ENCODE results near the gene ZNF785.
A peak's percentile ranks its signal among the peaks of the same experiment; 100 is the strongest.
"Not testable (repeated sequence)": the region's sequence is repeated elsewhere in the genome, so short reads cannot be mapped to it uniquely, and the experiment has no call there.

The ZNF785 gene
- total RNA-seq, result 7.3 to 33.8 (median 11.7) reads per million in 9 experiments

GRCh38 chr16:30585400-30586191 lies at the start of gene ZNF785:
Gene ZNF785 (minus strand): TSS chr16:30585697. CDS start chr16:30585611, 86 bp downstream.
- no peaks in the 10 kb centered on the region for H3K9me3 Mint-ChIP-seq
- H3K36me3 Mint-ChIP-seq (ENCODE audit: insufficient read depth), result peaks cover 18% of the 10 kb centered on the region
- ATAC-seq (replicated peaks) (peak; percentile 99), DNase-seq (peak; percentile 90 to 92 (median 90))
- H3K27ac Mint-ChIP-seq, result peak within 1 kb of the TSS; percentile 68 to 79
- peaks cover 14 to 20% of the 10 kb centered on the region in 2 donors for H3K4me1 Mint-ChIP-seq (ENCODE audit: low read depth in 2 of 2)
- H3K27me3 Mint-ChIP-seq, result no peaks in the 10 kb centered on the region
- H3K4me3 Mint-ChIP-seq, result peak within 1 kb of the TSS; percentile 87 to 88

- Mint-ChIP-seq H3K9me3 (no peaks in the 10 kb centered on the region), H3K36me3 (ENCODE audit: insufficient read depth) (peaks cover 10% of the 10 kb centered on the region), H3K27ac (peak overlapping the region; percentile 97 to 98), H3K4me3 (peak overlapping the region; percentile 79 to 80), H3K27me3 (no peaks in the 10 kb centered on the region), H3K4me1 (ENCODE audit: low read depth in 2 of 2) (peaks cover 13 to 16% of the 10 kb centered on the region in 2 donors)
- ATAC-seq (replicated peaks), result no peak
- no peak for DNase-seq
Observed at GRCh38 chr16:30633526-30633925, 48.0 kb upstream of the ZNF785 start.

- not testable (repeated sequence) for ATAC-seq (replicated peaks); H3K36me3 Mint-ChIP-seq (ENCODE audit: insufficient read depth); DNase-seq; H3K27ac Mint-ChIP-seq; H3K4me3 Mint-ChIP-seq; H3K9me3 Mint-ChIP-seq; H3K27me3 Mint-ChIP-seq
- peaks cover 13 to 16% of the 10 kb centered on the region in 2 donors for H3K4me1 Mint-ChIP-seq (ENCODE audit: low read depth in 2 of 2)
Observed at GRCh38 chr16:30632454-30632853, 47.0 kb upstream of the ZNF785 start.

GRCh38 chr16:30628628-30629540 lies 43.4 kb upstream of the ZNF785 start:
- H3K4me1 Mint-ChIP-seq (ENCODE audit: low read depth in 2 of 2), result peaks cover 3 to 4% of the 10 kb centered on the region in 2 donors
- peak overlapping the region in 1 of 2 donors; percentile 20 for H3K27ac Mint-ChIP-seq
- H3K4me3 Mint-ChIP-seq, result peak overlapping the region; percentile 19 to 46
- no peaks in the 10 kb centered on the region for H3K9me3 Mint-ChIP-seq
- ATAC-seq (replicated peaks), result peak; percentile 92
- peak; percentile 80 to 88 (median 84) for DNase-seq
- peaks cover 0 to 8% of the 10 kb centered on the region in 2 donors for H3K27me3 Mint-ChIP-seq
- peaks cover 4% of the 10 kb centered on the region for H3K36me3 Mint-ChIP-seq (ENCODE audit: insufficient read depth)

- H3K27ac Mint-ChIP-seq, result no peak overlapping the region
- peaks cover 0 to 26% of the 10 kb centered on the region in 2 donors for H3K27me3 Mint-ChIP-seq
- peaks cover 3 to 4% of the 10 kb centered on the region in 2 donors for H3K4me1 Mint-ChIP-seq (ENCODE audit: low read depth in 2 of 2)
- H3K4me3 Mint-ChIP-seq, result no peak overlapping the region
- ATAC-seq (replicated peaks), result no peak
- no peak for DNase-seq
- H3K9me3 Mint-ChIP-seq, result no peaks in the 10 kb centered on the region
- H3K36me3 Mint-ChIP-seq (ENCODE audit: insufficient read depth), result no peaks in the 10 kb centered on the region
Observed at GRCh38 chr16:30626236-30626635, 40.7 kb upstream of the ZNF785 start.

GRCh38 chr16:30623536-30624283 lies 38.2 kb upstream of the ZNF785 start:
- Mint-ChIP-seq H3K4me3 (no peak overlapping the region), H3K9me3 (no peaks in the 10 kb centered on the region), H3K36me3 (ENCODE audit: insufficient read depth) (no peaks in the 10 kb centered on the region), H3K27ac (no peak overlapping the region), H3K27me3 (peaks cover 0 to 26% of the 10 kb centered on the region in 2 donors), H3K4me1 (ENCODE audit: low read depth in 2 of 2) (peaks cover 2% of the 10 kb centered on the region in 2 donors)
- no peak for ATAC-seq (replicated peaks)
- DNase-seq, result no peak

- ATAC-seq (replicated peaks), result no peak
- Mint-ChIP-seq H3K36me3 (ENCODE audit: insufficient read depth) (no peaks in the 10 kb centered on the region), H3K9me3 (no peaks in the 10 kb centered on the region), H3K27me3 (peaks cover 0 to 26% of the 10 kb centered on the region in 2 donors), H3K4me1 (ENCODE audit: low read depth in 2 of 2) (no peaks in the 10 kb centered on the region), H3K27ac (no peak overlapping the region), H3K4me3 (no peak overlapping the region)
- DNase-seq, result no peak
Observed at GRCh38 chr16:30622455-30623032, 37.0 kb upstream of the ZNF785 start.

- no peak overlapping the region for H3K4me3 Mint-ChIP-seq
- ATAC-seq (replicated peaks) (no peak), DNase-seq (no peak)
- H3K36me3 Mint-ChIP-seq (ENCODE audit: insufficient read depth), result no peaks in the 10 kb centered on the region
- H3K27ac Mint-ChIP-seq, result no peak overlapping the region
- H3K9me3 Mint-ChIP-seq, result no peaks in the 10 kb centered on the region
- H3K27me3 Mint-ChIP-seq, result peaks cover 0 to 26% of the 10 kb centered on the region in 2 donors
- H3K4me1 Mint-ChIP-seq (ENCODE audit: low read depth in 2 of 2), result no peaks in the 10 kb centered on the region
Observed at GRCh38 chr16:30621765-30622164, 36.3 kb upstream of the ZNF785 start.

GRCh38 chr16:30620169-30620568 lies 34.7 kb upstream of the ZNF785 start:
- Mint-ChIP-seq H3K4me3 (no peak overlapping the region), H3K27me3 (peaks cover 0 to 26% of the 10 kb centered on the region in 2 donors), H3K36me3 (ENCODE audit: insufficient read depth) (no peaks in the 10 kb centered on the region), H3K4me1 (ENCODE audit: low read depth in 2 of 2) (peaks cover 0 to 3% of the 10 kb centered on the region in 2 donors), H3K9me3 (no peaks in the 10 kb centered on the region), H3K27ac (no peak overlapping the region)
- ATAC-seq (replicated peaks) (no peak), DNase-seq (no peak)

- Mint-ChIP-seq H3K36me3 (ENCODE audit: insufficient read depth) (no peaks in the 10 kb centered on the region), H3K27me3 (peaks cover 0 to 25% of the 10 kb centered on the region in 2 donors), H3K4me1 (ENCODE audit: low read depth in 2 of 2) (peaks cover 0 to 3% of the 10 kb centered on the region in 2 donors), H3K4me3 (no peak overlapping the region), H3K27ac (no peak overlapping the region), H3K9me3 (no peaks in the 10 kb centered on the region)
- ATAC-seq (replicated peaks) (no peak), DNase-seq (no peak)
Observed at GRCh38 chr16:30619638-30620037, 34.1 kb upstream of the ZNF785 start.

- H3K4me1 Mint-ChIP-seq (ENCODE audit: low read depth in 2 of 2), result peaks cover 0 to 3% of the 10 kb centered on the region in 2 donors
- no peak overlapping the region for H3K4me3 Mint-ChIP-seq
- H3K9me3 Mint-ChIP-seq, result no peaks in the 10 kb centered on the region
- DNase-seq (no peak), ATAC-seq (replicated peaks) (no peak)
- peaks cover 0 to 21% of the 10 kb centered on the region in 2 donors for H3K27me3 Mint-ChIP-seq
- no peaks in the 10 kb centered on the region for H3K36me3 Mint-ChIP-seq (ENCODE audit: insufficient read depth)
- no peak overlapping the region for H3K27ac Mint-ChIP-seq
Observed at GRCh38 chr16:30619202-30619601, 33.7 kb upstream of the ZNF785 start.

GRCh38 chr16:30615358-30616091 lies 30.0 kb upstream of the ZNF785 start:
- no peak overlapping the region for H3K4me3 Mint-ChIP-seq
- peaks cover 1 to 4% of the 10 kb centered on the region in 2 donors for H3K4me1 Mint-ChIP-seq (ENCODE audit: low read depth in 2 of 2)
- no peaks in the 10 kb centered on the region for H3K27me3 Mint-ChIP-seq
- H3K36me3 Mint-ChIP-seq (ENCODE audit: insufficient read depth), result peaks cover under 1% of the 10 kb centered on the region
- H3K9me3 Mint-ChIP-seq, result no peaks in the 10 kb centered on the region
- H3K27ac Mint-ChIP-seq, result no peak overlapping the region
- DNase-seq (peak; percentile 69 to 74 (median 73)), ATAC-seq (replicated peaks) (peak; percentile 85)
